CD4-positive, alpha-beta T cell treated with Interleukin-4 for 1 hour (primary cell): ENCODE data around the gene EIF6.
"Not testable (repeated sequence)": the region's sequence is repeated elsewhere in the genome, so short reads cannot be mapped to it uniquely, and the experiment has no call there.

Experiments used
- DNase-seq, 2 donors: peaks; one replicate each; pipeline ENCODE4 v3.0.0-alpha.2; 2020 to 2022

Gene EIF6

GRCh38 chr20:35284267-35284991, at the start of gene EIF6:
EIF6 (minus strand) TSS chr20:35284772; CDS start chr20:35284487, 285 bp downstream.
- DNase-seq: peak; percentile 81 to 83

DNA sequence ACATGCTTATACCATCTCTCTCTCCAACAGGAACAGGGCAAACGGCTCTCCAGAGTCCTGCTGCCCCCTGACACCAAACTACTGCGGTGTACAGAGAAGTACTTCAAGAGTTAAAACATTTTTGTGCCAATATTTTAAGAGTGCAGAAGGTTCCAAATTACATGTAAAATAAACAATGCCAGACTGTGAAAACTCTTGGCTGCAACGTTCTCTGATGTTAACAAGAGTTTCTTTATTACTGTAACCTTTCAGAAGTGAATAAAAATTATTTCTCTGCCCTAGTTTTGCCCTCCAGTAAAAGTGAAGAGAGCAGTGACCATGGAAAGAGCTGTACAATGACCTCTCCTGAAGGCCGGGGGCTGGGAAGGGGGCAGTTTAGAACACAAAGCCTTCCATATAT, 49.0 kb upstream of the EIF6 start:
- DNase-seq: no peak

DNA sequence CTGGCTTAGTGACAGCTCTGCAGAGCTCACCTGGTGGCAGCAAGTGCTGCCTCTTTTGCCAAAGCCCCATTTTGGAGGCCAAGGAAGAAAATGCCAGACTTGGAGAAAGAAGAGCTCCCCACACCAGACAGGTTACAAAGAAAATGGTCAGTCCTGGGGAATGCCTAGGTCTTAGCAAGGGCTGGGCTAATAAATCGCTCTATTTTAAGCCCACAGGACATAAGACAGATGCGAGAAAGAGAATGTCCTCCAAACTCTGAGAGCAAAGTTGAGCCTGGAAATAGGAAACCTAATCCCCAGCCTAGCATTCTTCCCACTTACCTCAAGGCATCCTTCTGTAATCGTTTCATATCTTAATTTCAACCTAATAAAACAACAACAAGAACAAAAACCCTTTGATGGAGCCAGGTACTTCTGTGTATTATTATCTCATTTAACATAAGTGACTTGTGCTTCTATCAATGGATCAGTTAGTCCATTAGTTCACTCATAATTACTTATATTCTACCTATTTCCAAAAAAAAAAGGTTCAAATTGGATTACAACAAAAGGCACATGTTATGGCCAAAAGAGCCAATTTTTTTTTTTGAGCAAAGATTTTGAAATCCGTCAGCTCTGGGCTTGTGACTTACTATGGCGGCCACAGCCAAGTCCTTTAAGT, 48.1 kb upstream of the EIF6 start:
- no peak for DNase-seq

DNA sequence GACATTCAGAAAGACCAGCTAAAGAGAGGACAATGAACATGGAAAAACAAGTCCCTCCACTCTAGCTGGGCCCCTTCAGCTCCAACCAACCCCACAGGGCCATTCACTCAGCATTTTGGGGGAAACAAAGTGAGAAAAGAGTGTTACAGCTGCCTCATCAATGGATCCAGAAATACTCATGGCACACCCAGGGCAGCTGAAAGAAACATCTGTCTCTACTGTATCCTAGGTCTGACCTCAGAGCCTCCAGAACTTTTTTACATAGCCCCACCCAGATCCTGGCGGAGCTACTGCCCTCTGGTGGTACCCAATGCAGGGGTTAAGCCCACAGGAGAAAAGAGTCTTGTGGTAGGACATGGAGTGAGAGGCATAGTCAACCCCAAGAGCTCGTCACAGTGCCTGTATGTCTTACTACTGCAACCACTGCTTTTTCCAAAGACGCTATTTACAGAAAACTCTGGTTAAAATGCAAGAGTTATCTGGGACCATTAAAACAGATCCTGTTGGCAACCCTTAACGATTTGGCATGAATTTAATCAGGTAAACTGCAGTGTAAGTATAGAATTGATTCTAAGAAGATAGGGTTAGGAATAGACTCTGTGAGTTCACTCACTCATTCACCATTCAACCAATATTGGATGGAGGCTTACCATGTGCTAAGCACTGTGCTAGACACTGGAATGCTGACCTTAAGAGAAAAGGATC, 45.0 kb upstream of the EIF6 start:
- peak in 1 of 2 donors; percentile 9 for DNase-seq

DNA sequence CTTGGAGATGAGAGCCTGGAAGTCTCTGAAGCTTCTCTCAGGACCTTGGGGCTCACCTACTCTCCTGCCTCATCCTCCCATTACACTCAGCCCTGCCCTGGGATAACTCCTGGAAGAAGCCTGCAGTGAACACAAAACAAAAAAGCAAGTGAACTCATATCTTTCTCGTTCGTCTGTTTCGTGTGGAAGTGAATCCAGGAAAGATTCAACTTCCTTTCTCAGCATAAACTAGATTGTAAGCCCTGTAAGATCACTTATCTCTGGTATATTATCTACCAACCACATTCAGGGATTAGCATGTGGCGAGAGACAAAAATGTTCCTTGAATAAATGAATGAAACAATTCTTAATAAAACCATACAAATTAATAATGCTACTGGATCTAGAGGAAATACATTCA, 44.1 kb upstream of the EIF6 start:
- no peak for DNase-seq

DNA sequence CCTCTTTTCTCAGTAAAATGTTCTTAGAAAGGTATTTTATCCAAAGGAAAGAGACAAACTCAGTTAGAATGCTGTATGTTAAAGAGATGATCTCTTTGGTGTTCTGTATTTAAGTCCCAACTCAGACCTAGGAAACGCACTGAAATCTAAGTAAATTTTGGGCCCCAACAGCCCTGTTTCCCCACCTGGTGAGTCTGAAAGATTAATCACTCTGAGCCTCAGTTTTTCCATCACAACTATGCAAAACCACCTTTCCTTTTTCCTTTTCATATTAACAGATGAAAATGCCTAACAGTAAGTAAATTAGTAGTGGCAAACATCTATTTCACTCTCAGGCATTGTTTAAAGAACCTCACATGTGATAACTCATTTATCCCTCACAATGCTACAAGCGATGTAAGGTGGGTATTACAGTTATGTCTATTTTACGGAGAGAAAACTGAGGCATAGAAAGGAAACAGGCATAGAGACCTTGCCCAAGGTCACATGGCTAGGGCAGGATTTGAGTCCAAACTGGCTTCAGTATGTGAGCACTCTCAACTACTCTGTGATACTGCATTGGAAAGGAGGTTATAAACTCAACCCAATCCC, 43.6 kb upstream of the EIF6 start:
- DNase-seq: no peak

DNA sequence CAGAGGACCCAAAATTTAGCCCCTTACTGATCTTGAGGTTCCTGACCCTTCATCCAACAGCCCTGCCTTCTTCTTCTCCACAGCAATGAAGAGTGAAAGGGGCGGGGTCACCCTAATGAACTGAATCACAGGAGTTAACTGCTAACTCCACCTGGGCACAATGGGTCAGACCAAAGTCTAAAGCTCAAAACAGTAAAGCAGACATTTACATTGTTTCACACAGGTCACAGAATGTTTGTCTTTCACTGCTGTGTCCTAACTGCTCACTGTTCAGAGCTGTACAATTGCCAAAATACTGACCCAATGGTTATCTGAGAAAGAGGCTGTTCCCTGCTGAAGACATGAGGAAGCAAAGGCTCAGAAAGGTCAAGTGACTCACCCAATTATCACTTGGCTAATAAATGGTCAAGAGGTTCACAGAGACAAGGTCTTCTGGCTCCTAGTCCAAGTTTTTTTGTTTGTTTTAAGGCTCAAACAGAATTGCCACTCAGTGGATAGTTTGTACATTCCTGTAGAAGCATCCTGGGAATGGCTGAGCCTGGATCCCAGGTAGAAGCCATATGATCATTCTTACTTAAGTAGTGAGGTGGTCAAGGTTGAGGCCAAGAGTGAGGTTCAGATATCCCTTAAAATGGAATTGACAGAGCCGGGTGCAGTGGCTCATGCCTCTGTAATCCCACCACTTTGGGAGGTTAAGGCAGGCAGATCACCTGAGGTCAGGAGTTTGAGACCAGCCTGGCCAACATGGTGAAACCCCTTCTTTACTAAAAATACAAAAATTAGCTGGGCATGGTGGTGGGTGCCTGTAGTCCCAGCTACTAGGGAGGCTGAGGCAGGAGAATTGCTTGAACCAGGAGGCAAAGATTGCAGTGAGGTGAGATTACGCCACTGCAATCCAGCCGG, 42.8 kb upstream of the EIF6 start:
- DNase-seq: no peak

GRCh38 chr20:35326740-35327073, 42.1 kb upstream of the EIF6 start:
- no peak for DNase-seq

GRCh38 chr20:35326021-35326739, 41.6 kb upstream of the EIF6 start:
- DNase-seq: no peak

- DNase-seq: no peak
Measured at GRCh38 chr20:35325401-35325800, 40.8 kb upstream of the EIF6 start.

GRCh38 chr20:35320396-35321126, 36.0 kb upstream of the EIF6 start:
- DNase-seq: no peak

GRCh38 chr20:35319871-35320197, 35.3 kb upstream of the EIF6 start:
- DNase-seq: no peak

DNA sequence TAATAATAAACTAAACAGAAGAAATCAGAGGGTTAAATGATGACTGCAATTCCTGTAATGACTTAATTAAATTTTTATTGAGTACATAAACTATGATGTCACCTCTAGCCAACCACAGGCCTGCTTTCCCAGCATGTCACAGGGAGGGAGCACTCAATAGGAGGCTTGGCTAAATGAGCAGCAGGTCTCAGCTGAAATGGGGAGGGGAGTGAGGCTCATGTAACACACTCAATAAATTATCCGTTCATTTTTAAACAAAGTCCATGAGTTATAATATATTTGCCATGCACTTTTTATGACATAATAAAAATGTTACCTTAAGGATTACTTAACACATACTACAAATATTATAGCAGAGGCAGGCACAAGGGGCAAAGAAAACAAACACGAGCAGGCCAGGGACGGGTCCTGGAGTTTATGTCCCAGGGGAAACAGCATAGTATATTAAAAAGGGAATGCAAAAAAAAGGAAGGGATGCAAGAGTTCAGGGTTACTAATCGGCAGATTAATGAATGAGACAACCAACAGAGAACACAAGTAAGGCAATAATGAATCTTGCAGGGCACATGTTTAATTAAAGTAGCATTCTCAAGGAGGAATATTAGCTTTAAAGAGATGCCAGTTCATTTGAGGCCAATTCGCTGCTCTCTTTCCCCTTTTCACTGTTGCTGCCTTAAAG, 34.8 kb upstream of the EIF6 start:
- no peak for DNase-seq

GRCh38 chr20:35318502-35319157, 34.1 kb upstream of the EIF6 start:
- no peak for DNase-seq

DNA sequence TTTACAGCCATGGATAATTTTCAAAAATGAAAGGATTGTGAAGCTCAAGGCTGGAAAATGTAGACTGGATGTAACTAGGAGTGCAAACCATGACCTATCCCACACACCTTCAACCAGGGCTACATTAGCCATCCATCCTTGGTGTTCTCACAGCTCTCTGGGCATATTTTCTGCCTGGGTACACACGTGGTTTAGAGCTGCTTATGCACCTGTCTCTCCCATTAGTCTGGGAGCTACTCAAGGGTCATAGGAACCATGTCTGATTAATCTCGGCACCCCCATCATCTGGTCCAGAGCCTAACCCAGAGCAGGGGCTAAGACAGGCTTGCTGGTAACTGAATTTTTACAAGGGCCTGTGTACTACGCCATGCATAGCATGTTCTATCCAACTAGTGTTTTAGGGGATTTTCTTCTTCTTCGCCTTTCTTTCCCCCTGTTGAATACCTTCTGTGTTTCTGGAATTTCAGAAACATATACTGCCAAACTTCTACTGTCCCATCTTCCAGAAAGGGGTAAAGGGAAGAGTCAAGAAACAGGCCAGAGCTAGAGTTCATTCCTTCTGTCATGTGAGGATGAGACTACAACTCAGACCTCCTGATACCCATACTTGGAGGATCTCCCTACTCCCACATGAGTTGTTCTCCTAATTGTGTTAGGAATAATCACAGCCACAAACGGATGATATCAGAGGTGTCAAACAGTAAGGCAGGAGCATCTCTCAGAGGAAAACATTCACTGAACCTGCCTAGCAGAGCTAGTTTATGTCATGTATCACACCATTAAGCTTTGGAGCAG, 33.0 kb upstream of the EIF6 start:
- DNase-seq: no peak

- no peak for DNase-seq
Measured at GRCh38 chr20:35316086-35316485, 31.5 kb upstream of the EIF6 start.

DNA sequence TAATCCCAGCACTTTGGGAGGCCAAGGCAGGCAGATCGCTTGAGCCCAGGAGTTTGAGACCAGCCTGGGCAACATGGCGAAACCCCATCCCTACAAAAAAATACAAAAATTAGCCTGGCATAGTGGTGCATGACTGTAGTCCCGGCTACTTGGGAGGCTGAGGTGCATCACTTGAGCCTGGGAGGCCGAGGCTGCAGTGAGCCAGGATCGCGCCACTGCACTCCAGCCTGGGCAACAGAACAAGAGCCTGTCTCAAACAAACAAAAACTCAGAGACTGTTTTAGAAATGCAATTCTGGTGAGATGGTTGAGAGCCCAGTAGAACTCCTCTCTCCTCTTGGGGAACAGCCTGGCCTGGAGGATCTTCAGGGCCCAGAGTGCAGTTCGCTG, 31.1 kb upstream of the EIF6 start:
- not testable (repeated sequence) for DNase-seq

DNA sequence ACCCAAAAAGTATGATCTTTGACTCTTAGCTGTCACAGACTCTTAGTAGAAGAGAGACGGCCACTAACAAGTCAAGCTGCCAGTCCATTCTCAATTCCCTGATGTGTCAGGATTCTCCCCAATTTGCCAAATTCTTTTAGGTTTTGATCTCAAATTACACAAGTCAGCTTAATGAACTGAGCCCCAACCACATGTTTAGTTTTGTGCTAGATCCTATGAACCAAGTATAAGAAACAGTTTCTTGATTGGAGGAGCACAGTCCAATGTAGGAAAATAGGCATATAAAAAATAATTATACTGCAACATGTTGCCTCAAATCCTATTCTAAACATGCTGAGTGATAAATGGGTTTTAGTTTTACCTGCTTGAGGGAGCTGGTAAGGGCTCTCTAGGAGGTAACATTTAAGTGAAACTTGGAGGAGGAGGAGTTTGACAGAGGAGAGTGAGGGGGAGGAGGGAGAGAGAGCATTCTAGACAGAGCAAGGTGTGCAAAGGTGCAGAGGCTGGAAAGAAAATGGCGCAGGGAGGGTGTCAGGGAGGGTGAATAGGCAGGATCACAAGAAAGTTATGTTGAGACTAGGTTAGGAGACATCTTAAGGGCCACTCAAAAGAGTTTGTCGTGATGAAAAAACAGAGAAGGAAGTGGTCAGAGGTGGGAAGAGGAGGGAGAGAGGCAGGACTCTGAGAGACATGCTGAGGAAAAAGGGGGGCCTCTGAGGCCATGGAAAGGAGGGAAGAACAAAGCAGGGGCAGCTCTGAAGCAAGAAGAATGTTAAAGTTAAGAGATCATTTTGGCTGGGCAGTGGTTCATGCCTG, 30.5 kb upstream of the EIF6 start:
- DNase-seq: no peak

- DNase-seq: no peak
Measured at GRCh38 chr20:35312318-35312717, 27.7 kb upstream of the EIF6 start.
